NB4 (cell line): ENCODE measurements around the gene OBSCN.

Experiments
- DNase-seq: peaks from one replicate; pipeline ENCODE4 v3.0.0; 2010; ENCODE audit warnings: low read depth
- H3K4me3 ChIP-seq: one replicate; pipeline ENCODE4 v1.5.1; 2011; ENCODE audit warnings: mild to moderate bottlenecking, low read depth, low read length, moderate library complexity
- MYC ChIP-seq: IDR thresholded peaks from 2 replicates; pipeline ENCODE4 v1.6.1; 2011; ENCODE audit warnings: low read depth, low read length
- POLR2A ChIP-seq: IDR thresholded peaks from 2 replicates; pipeline ENCODE4 v1.6.1; 2011; ENCODE audit warnings: mild to moderate bottlenecking; ENCODE audit not compliant: insufficient read length; ENCODE audit errors: extremely low read depth
- TF ChIP-seq, protein P1 (sequence below): IDR thresholded peaks from 2 replicates; pipeline ENCODE4 v1.6.1; 2011; ENCODE audit warnings: low read depth, low read length
- TF ChIP-seq, protein P2 (sequence below): IDR thresholded peaks from one replicate; pipeline ENCODE4 v1.5.1; 2012; ENCODE audit warnings: low read depth, low read length

OBSCN gene

DNA sequence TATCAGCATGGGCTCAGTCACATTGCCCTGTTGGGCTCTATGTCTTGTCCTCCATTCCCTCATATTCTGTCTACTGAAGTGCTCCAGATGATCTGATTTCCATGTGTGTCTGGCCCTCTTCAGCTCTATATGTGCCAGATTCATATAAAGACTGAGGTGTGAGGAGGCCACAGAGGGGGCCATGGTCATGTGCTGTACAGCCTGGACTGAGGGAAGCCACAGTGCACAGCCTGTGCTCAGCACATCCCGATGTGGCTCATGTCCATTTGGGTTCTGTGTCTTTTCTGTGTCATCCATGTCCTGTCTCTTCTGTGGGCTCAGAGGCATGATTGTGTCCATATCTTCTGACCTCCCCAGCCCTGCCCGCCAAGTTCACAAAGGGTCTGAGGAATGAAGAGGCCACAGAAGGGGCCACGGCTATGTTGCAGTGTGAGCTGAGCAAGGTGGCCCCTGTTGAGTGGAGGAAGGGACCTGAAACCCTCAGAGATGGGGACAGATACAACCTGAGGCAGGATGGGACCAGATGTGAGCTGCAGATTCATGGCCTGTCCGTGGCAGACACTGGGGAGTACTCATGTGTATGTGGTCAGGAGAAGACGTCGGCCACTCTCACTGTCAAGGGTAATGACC lies 97.0 kb downstream of the OBSCN start:
- DNase-seq: no peak
- no peak overlapping the region for H3K4me3 ChIP-seq
- TF ChIP-seq, protein P1, sequence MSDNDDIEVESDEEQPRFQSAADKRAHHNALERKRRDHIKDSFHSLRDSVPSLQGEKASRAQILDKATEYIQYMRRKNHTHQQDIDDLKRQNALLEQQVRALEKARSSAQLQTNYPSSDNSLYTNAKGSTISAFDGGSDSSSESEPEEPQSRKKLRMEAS: no peak
- TF ChIP-seq, protein P2, sequence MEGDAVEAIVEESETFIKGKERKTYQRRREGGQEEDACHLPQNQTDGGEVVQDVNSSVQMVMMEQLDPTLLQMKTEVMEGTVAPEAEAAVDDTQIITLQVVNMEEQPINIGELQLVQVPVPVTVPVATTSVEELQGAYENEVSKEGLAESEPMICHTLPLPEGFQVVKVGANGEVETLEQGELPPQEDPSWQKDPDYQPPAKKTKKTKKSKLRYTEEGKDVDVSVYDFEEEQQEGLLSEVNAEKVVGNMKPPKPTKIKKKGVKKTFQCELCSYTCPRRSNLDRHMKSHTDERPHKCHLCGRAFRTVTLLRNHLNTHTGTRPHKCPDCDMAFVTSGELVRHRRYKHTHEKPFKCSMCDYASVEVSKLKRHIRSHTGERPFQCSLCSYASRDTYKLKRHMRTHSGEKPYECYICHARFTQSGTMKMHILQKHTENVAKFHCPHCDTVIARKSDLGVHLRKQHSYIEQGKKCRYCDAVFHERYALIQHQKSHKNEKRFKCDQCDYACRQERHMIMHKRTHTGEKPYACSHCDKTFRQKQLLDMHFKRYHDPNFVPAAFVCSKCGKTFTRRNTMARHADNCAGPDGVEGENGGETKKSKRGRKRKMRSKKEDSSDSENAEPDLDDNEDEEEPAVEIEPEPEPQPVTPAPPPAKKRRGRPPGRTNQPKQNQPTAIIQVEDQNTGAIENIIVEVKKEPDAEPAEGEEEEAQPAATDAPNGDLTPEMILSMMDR: no peak
- TF ChIP-seq MYC (no peak), POLR2A (no peak)

DNA sequence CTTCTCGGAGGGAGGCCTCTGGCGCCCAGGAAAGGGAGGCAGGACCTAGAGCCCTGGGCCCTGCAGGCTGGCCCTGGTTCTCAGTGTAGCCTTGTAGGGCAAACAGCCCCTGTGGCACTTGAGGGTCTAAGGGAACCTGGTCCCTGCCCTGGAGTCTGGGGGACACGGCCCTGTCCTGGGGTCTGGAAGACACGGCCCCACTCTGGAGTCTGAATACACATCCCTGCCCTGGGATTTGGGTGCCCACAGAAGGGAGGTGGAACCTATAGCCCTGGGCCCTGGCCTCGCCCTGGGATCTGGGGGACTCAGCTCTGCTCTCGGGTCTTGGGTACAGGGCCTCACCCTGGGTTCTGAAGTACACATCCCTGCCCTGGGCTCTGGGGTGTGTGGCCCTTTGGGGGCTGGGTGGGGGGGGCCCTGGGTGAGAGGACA lies 97.9 kb downstream of the OBSCN start:
- no peak overlapping the region for H3K4me3 ChIP-seq
- no peak for DNase-seq
- TF ChIP-seq MYC (no peak), POLR2A (no peak)
- TF ChIP-seq, protein P2: no peak
- TF ChIP-seq, protein P1: no peak

DNA sequence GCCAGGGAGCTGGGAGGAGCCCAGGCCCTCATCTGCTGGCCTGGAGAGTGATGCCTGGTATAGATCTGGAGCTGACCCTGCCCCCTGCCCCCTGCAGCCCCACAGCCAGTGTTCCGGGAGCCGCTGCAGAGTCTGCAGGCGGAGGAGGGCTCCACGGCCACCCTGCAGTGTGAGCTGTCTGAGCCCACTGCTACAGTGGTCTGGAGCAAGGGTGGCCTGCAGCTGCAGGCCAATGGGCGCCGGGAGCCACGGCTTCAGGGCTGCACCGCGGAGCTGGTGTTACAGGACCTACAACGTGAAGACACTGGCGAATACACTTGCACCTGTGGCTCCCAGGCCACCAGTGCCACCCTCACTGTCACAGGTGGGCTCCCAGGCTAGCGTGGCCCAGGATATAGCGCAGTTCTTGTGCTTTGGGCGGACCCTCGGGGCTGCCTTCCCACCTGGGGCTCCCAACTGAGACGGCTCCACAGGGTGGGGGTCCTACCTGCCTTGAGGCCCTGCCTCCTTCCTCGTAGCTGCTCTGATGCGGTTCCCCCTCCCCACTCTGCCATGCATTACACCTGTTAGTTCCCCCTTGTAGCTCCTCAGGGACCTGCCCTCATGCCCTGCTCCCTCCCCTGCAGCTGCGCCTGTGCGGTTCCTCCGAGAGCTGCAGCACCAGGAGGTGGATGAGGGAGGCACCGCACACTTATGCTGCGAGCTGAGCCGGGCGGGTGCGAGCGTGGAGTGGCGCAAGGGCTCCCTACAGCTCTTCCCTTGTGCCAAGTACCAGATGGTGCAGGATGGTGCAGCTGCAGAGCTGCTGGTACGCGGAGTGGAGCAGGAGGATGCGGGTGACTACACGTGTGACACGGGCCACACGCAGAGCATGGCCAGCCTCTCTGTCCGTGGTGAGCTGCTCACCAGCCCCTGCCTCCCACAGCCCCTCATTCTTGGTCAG lies 98.7 kb downstream of the OBSCN start:
- TF ChIP-seq POLR2A (no peak), MYC (no peak)
- TF ChIP-seq, protein P1: no peak
- TF ChIP-seq, protein P2: no peak
- DNase-seq: no peak
- no peak overlapping the region for H3K4me3 ChIP-seq

DNA sequence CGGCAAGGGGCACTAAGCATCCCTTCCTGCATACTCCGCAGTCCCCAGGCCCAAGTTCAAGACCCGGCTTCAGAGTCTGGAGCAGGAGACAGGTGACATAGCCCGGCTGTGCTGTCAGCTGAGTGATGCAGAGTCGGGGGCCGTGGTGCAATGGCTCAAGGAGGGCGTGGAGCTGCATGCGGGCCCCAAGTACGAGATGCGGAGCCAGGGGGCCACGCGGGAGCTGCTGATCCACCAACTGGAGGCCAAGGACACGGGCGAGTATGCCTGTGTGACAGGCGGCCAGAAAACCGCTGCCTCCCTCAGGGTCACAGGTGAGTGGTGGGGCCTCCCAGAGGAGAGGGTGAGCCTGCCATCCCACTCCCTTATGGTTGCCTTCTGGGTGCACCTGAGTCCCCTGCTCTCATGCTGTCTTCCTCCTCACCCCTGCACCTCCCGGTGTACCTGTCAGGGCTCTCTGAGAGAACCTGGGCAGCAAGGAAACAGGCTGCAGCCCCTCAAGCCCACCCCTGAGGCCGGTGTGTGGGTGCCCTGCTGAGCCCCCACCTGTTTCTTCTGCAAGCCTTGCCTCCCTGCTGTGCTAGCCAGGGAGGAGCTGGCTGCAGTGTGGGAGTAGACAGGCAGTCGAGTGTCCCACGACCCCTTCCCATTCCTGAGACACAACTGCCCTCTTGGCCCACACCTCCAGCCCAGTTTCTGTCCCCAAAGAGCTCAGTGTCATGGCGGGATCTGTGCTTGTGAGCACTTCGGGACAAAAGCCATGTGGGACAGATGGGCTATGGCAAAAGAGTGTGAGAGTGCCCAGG lies 99.6 kb downstream of the OBSCN start:
- no peak overlapping the region for H3K4me3 ChIP-seq
- TF ChIP-seq, protein P2: no peak
- no peak for TF ChIP-seq POLR2A
- TF ChIP-seq MYC: no peak
- TF ChIP-seq, protein P1: no peak
- DNase-seq: no peak

DNA sequence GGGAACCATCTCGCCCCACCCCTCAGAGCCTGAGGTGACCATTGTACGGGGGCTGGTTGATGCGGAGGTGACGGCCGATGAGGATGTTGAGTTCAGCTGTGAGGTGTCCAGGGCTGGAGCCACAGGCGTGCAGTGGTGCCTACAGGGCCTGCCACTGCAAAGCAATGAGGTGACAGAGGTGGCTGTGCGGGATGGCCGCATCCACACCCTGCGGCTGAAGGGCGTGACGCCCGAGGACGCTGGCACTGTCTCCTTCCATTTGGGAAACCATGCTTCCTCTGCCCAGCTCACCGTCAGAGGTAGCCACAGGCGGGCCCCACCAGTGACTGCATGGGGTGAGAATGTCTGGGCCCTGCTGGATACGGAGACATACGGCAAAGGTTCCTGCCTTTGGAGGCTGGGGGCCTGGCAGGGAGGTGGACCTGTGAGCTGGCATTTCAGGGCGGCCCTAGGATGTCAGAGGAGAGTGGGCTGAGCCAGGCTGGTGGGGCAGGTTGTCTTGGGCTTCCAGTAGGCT lies 100.3 kb downstream of the OBSCN start:
- no peak for TF ChIP-seq MYC
- no peak for TF ChIP-seq POLR2A
- TF ChIP-seq, protein P2: no peak
- TF ChIP-seq, protein P1: no peak

More for the DNA sequence above, 100.3 kb downstream of the OBSCN start:
- no peak overlapping the region for H3K4me3 ChIP-seq
- no peak for DNase-seq
